PC-3 (cell line): Measurements from ENCODE around the gene CERKL. TPM values are rescaled to one million over a fixed set of nuclear protein-coding genes. Genes with fewer than 3 reads are reported as not detected.

Experiments used
- ATAC-seq: fragments of 200-7000 bp; cut with Tn5 transposase; 2 replicates; pipeline ENCODE4 v1.9.1; 2020; ENCODE audit warnings: mild to moderate bottlenecking, moderate library complexity
- BruUV-seq: library from RNA; stranded (reverse); fragments of 400-500 nt; replicated peaks from 2 replicates; lab custom pipeline; 2021; lab: Mats Ljungman, UMichigan
- CTCF ChIA-PET: fragments of 300-600 bp; sonication (Branson Sonifier 250); formaldehyde crosslinking; loops from one replicate; lab custom pipeline; 2022; ENCODE audit warnings: antibody characterized with exemption; lab: Charles Lee
- POLR2A ChIA-PET: fragments of 300-600 bp; sonication (Branson Sonifier 250); formaldehyde crosslinking; loops from one replicate; lab custom pipeline; 2022; ENCODE audit warnings: antibody characterized with exemption; ENCODE audit not compliant: unreplicated experiment; lab: Charles Lee
- DNase-seq: peaks from one replicate; pipeline ENCODE4 v3.0.0-alpha.2; 2015
- H2AFZ ChIP-seq: fragments of 300-600 bp; sonication (generic); 2 replicates; pipeline ENCODE4 v1.6.0; 2016; ENCODE audit warnings: antibody characterized with exemption, low read length
- H3F3A ChIP-seq: fragments of 300-600 bp; sonication (generic); one replicate; pipeline ENCODE4 v1.6.0; 2017; ENCODE audit warnings: antibody characterized with exemption, low read length, control low read depth, mild to moderate bottlenecking; ENCODE audit not compliant: unreplicated experiment
- H3K27ac ChIP-seq: fragments of 300-600 bp; sonication (generic); 2 replicates; pipeline ENCODE4 v1.5.1; 2016; ENCODE audit warnings: mild to moderate bottlenecking, low read length
- H3K27me3 ChIP-seq: fragments of 300-600 bp; sonication (generic); 2 replicates; pipeline ENCODE4 v1.6.1; 2016; ENCODE audit warnings: low read length, mixed read lengths
- H3K36me3 ChIP-seq: fragments of 300-600 bp; sonication (generic); 2 replicates; pipeline ENCODE4 v1.6.1; 2016; ENCODE audit warnings: low read depth, mixed run types, low read length, mixed read lengths
- H3K4me1 ChIP-seq: fragments of 300-600 bp; sonication (generic); 2 replicates; pipeline ENCODE4 v1.5.1; 2016; ENCODE audit warnings: low read length; ENCODE audit not compliant: insufficient read depth
- H3K4me2 ChIP-seq: fragments of 300-600 bp; sonication (generic); 2 replicates; pipeline ENCODE4 v1.6.0; 2016; ENCODE audit warnings: low read length
- H3K4me3 ChIP-seq: fragments of 300-600 bp; sonication (generic); 2 replicates; pipeline ENCODE4 v1.5.1; 2016; ENCODE audit warnings: mild to moderate bottlenecking, low read length, mixed read lengths
- H3K79me2 ChIP-seq: fragments of 300-600 bp; sonication (generic); 2 replicates; pipeline ENCODE4 v1.6.1; 2017; ENCODE audit warnings: low read length, mixed read lengths
- H3K9ac ChIP-seq: fragments of 300-600 bp; sonication (generic); 2 replicates; pipeline ENCODE4 v1.6.0; 2016; ENCODE audit warnings: mild to moderate bottlenecking, low read length
- H3K9me2 ChIP-seq: fragments of 300-600 bp; sonication (generic); replicated peaks from 2 replicates; pipeline ENCODE4 v1.6.1; 2016; ENCODE audit warnings: mixed run types, low read length, mixed read lengths
- H3K9me3 ChIP-seq: fragments of 300-600 bp; sonication (generic); 2 replicates; pipeline ENCODE4 v1.6.1; 2016; ENCODE audit warnings: low read length, mixed read lengths
- H4K20me1 ChIP-seq: fragments of 300-600 bp; sonication (generic); 2 replicates; pipeline ENCODE4 v1.6.1; 2016; ENCODE audit warnings: low read length, mixed read lengths
- CTCF ChIP-seq: fragments of 300-600 bp; sonication (generic); conservative IDR thresholded peaks from 2 replicates; pipeline ENCODE4 v1.5.1; 2017; ENCODE audit warnings: antibody characterized with exemption, low read depth, mild to moderate bottlenecking, low read length
- EZH2 ChIP-seq: fragments of 300-600 bp; sonication (generic); IDR thresholded peaks from one replicate; pipeline ENCODE4 v1.6.1; 2017; ENCODE audit warnings: antibody characterized with exemption, mild to moderate bottlenecking, low read length; ENCODE audit not compliant: unreplicated experiment
- EZH2phosphoT487 ChIP-seq: fragments of 300-600 bp; sonication (generic); IDR thresholded peaks from 2 replicates; pipeline ENCODE4 v1.6.1; 2018; ENCODE audit warnings: mild to moderate bottlenecking, antibody characterized with exemption, low read length, borderline replicate concordance
- intact Hi-C: fragments of 100-400 bp; cut with micrococcal nuclease; formaldehyde crosslinking; loops from 2 replicates; pipeline ENCODE4 v1.9.0; 2023
- total RNA-seq: library from RNA; depleted of rRNA; stranded (reverse); fragments of >200 nt; gene quantifications from 2 replicates; pipeline ENCODE4 v1.2.3, GENCODE V29; 2014

Gene CERKL
- total RNA-seq, 1 experiment from 2014 or later: 0.98 TPM

GRCh38 chr2:181657379-181657778 lies 474 bp upstream of the CERKL start:
- ChIA-PET CTCF (no interaction called here), POLR2A (interaction anchor here (0.6 kb wide), 1 partner anchor 922 kb away, joined by 4 read pairs; no protein-coding TSS in a partner anchor)
- Histone ChIP-seq H3K27ac (no peak overlapping the region), H4K20me1 (no peaks in the 10 kb centered on the region), H3K4me2 (peak overlapping the region; percentile 91), H3K9me3 (no peaks in the 10 kb centered on the region), H3F3A (no peaks in the 10 kb centered on the region), H2AFZ (peak overlapping the region; percentile 98), H3K9me2 (no peaks in the 10 kb centered on the region), H3K4me1 (0 out of 2 replicates have a peak, but pooled peaks cover 8% of the 10 kb centered on the region), H3K79me2 (no peaks in the 10 kb centered on the region), H3K4me3 (peak overlapping the region; percentile 85), H3K9ac (no peak overlapping the region), H3K36me3 (no peaks in the 10 kb centered on the region), H3K27me3 (no peaks in the 10 kb centered on the region)
- DNase-seq (no peak), ATAC-seq (no peak)
- BruUV-seq: no TSS peak
- TF ChIP-seq CTCF (no peak), EZH2phosphoT487 (no peak), EZH2 (no peak)
- intact Hi-C loops: no loop called here

- ChIA-PET CTCF (no interaction called here), POLR2A (interaction anchor here (0.6 kb wide), 1 partner anchor 12 kb away, joined by 3 read pairs; no protein-coding TSS in a partner anchor)
- Histone ChIP-seq H3K9ac (no peak overlapping the region), H3K27me3 (no peaks in the 10 kb centered on the region), H3K36me3 (no peaks in the 10 kb centered on the region), H2AFZ (no peak overlapping the region), H3K4me2 (no peak overlapping the region), H3K27ac (no peak overlapping the region), H3K9me3 (no peaks in the 10 kb centered on the region), H3K4me1 (0 out of 2 replicates have a peak, but pooled peaks cover 8% of the 10 kb centered on the region), H3K79me2 (no peaks in the 10 kb centered on the region), H3F3A (no peaks in the 10 kb centered on the region), H3K4me3 (no peak overlapping the region), H3K9me2 (no peaks in the 10 kb centered on the region), H4K20me1 (no peaks in the 10 kb centered on the region)
- no TSS peak for BruUV-seq
- DNase-seq (no peak), ATAC-seq (no peak)
- intact Hi-C loops: no loop called here
- TF ChIP-seq EZH2phosphoT487 (no peak), EZH2 (no peak), CTCF (no peak)
Observed at GRCh38 chr2:181655519-181655918, 1.4 kb downstream of the CERKL start.

- TF ChIP-seq EZH2 (no peak), EZH2phosphoT487 (no peak), CTCF (no peak)
- H3K27me3 ChIP-seq: no peaks in the 10 kb centered on the region
- no peaks in the 10 kb centered on the region for H3K9me3 ChIP-seq
- H3K9ac ChIP-seq: no peak overlapping the region
- H3K36me3 ChIP-seq: no peaks in the 10 kb centered on the region
- H4K20me1 ChIP-seq: no peaks in the 10 kb centered on the region
- DNase-seq: no peak
- H3K9me2 ChIP-seq: no peaks in the 10 kb centered on the region
- intact Hi-C loops: no loop called here
- no peak overlapping the region for H2AFZ ChIP-seq
- H3K4me2 ChIP-seq: no peak overlapping the region
- no peaks in the 10 kb centered on the region for H3K79me2 ChIP-seq
- no peak overlapping the region for H3K27ac ChIP-seq
- CTCF ChIA-PET: no interaction called here
- POLR2A ChIA-PET: no interaction called here
- H3K4me1 ChIP-seq: no peaks in the 10 kb centered on the region
- no peak overlapping the region for H3K4me3 ChIP-seq
- no peak for ATAC-seq
- H3F3A ChIP-seq: no peaks in the 10 kb centered on the region
- BruUV-seq: no TSS peak
Observed at GRCh38 chr2:181649436-181649979, 7.4 kb downstream of the CERKL start.
